IMR-90 (cell line): ENCODE data around the gene C1orf159. TPM values are rescaled to one million over a fixed set of nuclear protein-coding genes. Genes with fewer than 3 reads are reported as not detected.
A peak's percentile ranks its signal among the peaks of the same experiment; 100 is the strongest.

Source experiments
- ATAC-seq: fragments of 200-7000 bp; cut with Tn5 transposase; 2 replicates; pipeline ENCODE4 v1.9.1; 2020; ENCODE audit warnings: low read depth, mild to moderate bottlenecking, moderate library complexity
- BruUV-seq: library from RNA; stranded (reverse); fragments of 400-500 nt; replicated peaks from 2 replicates; lab custom pipeline; 2021; lab: Mats Ljungman, UMichigan
- CTCF ChIA-PET: fragments of 300-600 bp; formaldehyde crosslinking; extraction: SDS; loops from one replicate; lab custom pipeline; 2021; ENCODE audit warnings: antibody characterized with exemption; lab: Yijun Ruan, JAX
- POLR2A ChIA-PET: fragments of 300-600 bp; sonication (Branson Sonifier 250); formaldehyde crosslinking; loops from one replicate; lab custom pipeline; 2022; ENCODE audit warnings: antibody characterized with exemption; ENCODE audit not compliant: unreplicated experiment; lab: Charles Lee
- DNase-seq: peaks from one replicate; pipeline ENCODE4 v3.0.0; 2013
- H2AFZ ChIP-seq: replicated peaks from 2 replicates; pipeline ENCODE3; 2013; ENCODE audit warnings: low read length, mild to moderate bottlenecking; ENCODE audit not compliant: poor library complexity
- H2AK5ac ChIP-seq: 2 replicates; pipeline ENCODE4 v1.6.1; 2013; ENCODE audit warnings: low read depth, low read length, inconsistent platforms
- H2AK9ac ChIP-seq: replicated peaks from 2 replicates; pipeline ENCODE3; 2013; ENCODE audit warnings: mild to moderate bottlenecking, low read depth, low read length, moderate library complexity; ENCODE audit not compliant: poor library complexity
- H2BK120ac ChIP-seq: 2 replicates; pipeline ENCODE4 v1.6.1; 2013; ENCODE audit warnings: low read depth, low read length, inconsistent platforms
- H2BK15ac ChIP-seq: 3 replicates; pipeline ENCODE4 v1.6.1; 2013; ENCODE audit warnings: low read depth, low read length, inconsistent platforms
- H2BK20ac ChIP-seq: 2 replicates; pipeline ENCODE4 v1.6.1; 2013; ENCODE audit warnings: low read depth, mild to moderate bottlenecking, inconsistent platforms, low read length, moderate library complexity
- H2BK5ac ChIP-seq: 2 replicates; pipeline ENCODE4 v1.6.1; 2013; ENCODE audit warnings: mild to moderate bottlenecking, low read depth, low read length, inconsistent platforms; ENCODE audit not compliant: poor library complexity, severe bottlenecking
- H3K14ac ChIP-seq: replicated peaks from 2 replicates; pipeline ENCODE4 v1.6.1; 2013; ENCODE audit warnings: low read depth, low read length, inconsistent platforms
- H3K18ac ChIP-seq: 2 replicates; pipeline ENCODE4 v1.6.1; 2013; ENCODE audit warnings: low read depth, low read length, control low read depth
- H3K23ac ChIP-seq: 2 replicates; pipeline ENCODE4 v1.6.1; 2013; ENCODE audit warnings: low read depth, low read length, inconsistent platforms
- H3K27ac ChIP-seq: 2 replicates; pipeline ENCODE4 v1.5.1; 2013; ENCODE audit warnings: mild to moderate bottlenecking, control low read depth, low read length; ENCODE audit not compliant: insufficient read depth
- H3K27me3 ChIP-seq: 2 replicates; pipeline ENCODE4 v1.6.1; 2013; ENCODE audit warnings: low read length; ENCODE audit not compliant: control insufficient read depth, insufficient read depth
- H3K36me3 ChIP-seq: 2 replicates; pipeline ENCODE4 v1.6.1; 2013; ENCODE audit warnings: low read length, mixed read lengths; ENCODE audit not compliant: control insufficient read depth, insufficient read depth
- H3K4ac ChIP-seq: 2 replicates; pipeline ENCODE4 v1.6.1; 2013; ENCODE audit warnings: low read depth, low read length, inconsistent platforms
- H3K4me1 ChIP-seq: 2 replicates; pipeline ENCODE4 v1.6.1; 2013; ENCODE audit warnings: low read length, mixed read lengths; ENCODE audit not compliant: control insufficient read depth, insufficient read depth
- H3K4me2 ChIP-seq: 2 replicates; pipeline ENCODE4 v1.6.1; 2013; ENCODE audit warnings: low read depth, mild to moderate bottlenecking, control low read depth, low read length, moderate library complexity
- H3K4me3 ChIP-seq: 2 replicates; pipeline ENCODE4 v1.5.1; 2013; ENCODE audit warnings: low read depth, mild to moderate bottlenecking, control low read depth, low read length, moderate library complexity; ENCODE audit not compliant: insufficient read depth
- H3K56ac ChIP-seq: 2 replicates; pipeline ENCODE4 v1.6.1; 2013; ENCODE audit warnings: low read length, inconsistent platforms; ENCODE audit not compliant: insufficient read depth; ENCODE audit errors: extremely low read depth
- H3K79me1 ChIP-seq, 2 experiments: 2 replicates each; pipeline ENCODE4 v1.6.1; 2013; ENCODE audit warnings: low read length in 2 of 2, inconsistent platforms in 1 of 2, low read depth in 1 of 2
- H3K9ac ChIP-seq: 2 replicates; pipeline ENCODE4 v1.6.1; 2013; ENCODE audit warnings: low read depth, low read length, control low read depth
- H3K9me1 ChIP-seq: 2 replicates; pipeline ENCODE4 v1.6.1; 2013; ENCODE audit warnings: low read length, inconsistent platforms; ENCODE audit not compliant: insufficient read depth
- H3K9me3 ChIP-seq: 2 replicates; pipeline ENCODE4 v1.6.1; 2013; ENCODE audit warnings: low read length; ENCODE audit not compliant: control insufficient read depth, insufficient read depth
- H4K20me1 ChIP-seq: 2 replicates; pipeline ENCODE4 v1.6.1; 2013; ENCODE audit warnings: low read length, inconsistent platforms; ENCODE audit not compliant: insufficient read depth
- H4K5ac ChIP-seq: 2 replicates; pipeline ENCODE4 v1.6.1; 2013; ENCODE audit warnings: mild to moderate bottlenecking, low read depth, low read length, control low read depth
- H4K8ac ChIP-seq, 2 experiments: 2 replicates each; pipeline ENCODE4 v1.6.1; 2013; ENCODE audit warnings: low read depth in 2 of 2, low read length in 2 of 2, control low read depth in 1 of 2, inconsistent platforms in 1 of 2
- H4K91ac ChIP-seq: 2 replicates; pipeline ENCODE4 v1.6.1; 2013; ENCODE audit warnings: low read depth, low read length, inconsistent platforms; ENCODE audit not compliant: insufficient read depth
- BHLHE40 ChIP-seq: fragments of 150-350 bp; IDR thresholded peaks from 2 replicates; pipeline ENCODE4 v1.6.1; 2016; ENCODE audit warnings: mild to moderate bottlenecking, low read depth, low read length
- CEBPB ChIP-seq: IDR thresholded peaks from 2 replicates; pipeline ENCODE4 v1.6.1; 2012; ENCODE audit warnings: low read depth, low read length, improper control_type of control experiment
- CHD1 ChIP-seq: IDR thresholded peaks from 2 replicates; pipeline ENCODE4 v1.6.1; 2012; ENCODE audit warnings: low read depth, low read length, improper control_type of control experiment
- CTCF ChIP-seq: conservative IDR thresholded peaks from 2 replicates; pipeline ENCODE4 v1.5.1; 2012; ENCODE audit warnings: mild to moderate bottlenecking, low read depth, low read length, improper control_type of control experiment
- ELK1 ChIP-seq: fragments of 150-350 bp; IDR thresholded peaks from 2 replicates; pipeline ENCODE4 v1.6.1; 2016; ENCODE audit warnings: low read depth, mild to moderate bottlenecking, low read length, moderate library complexity, borderline replicate concordance
- FOS ChIP-seq: fragments of 150-350 bp; IDR thresholded peaks from 2 replicates; pipeline ENCODE4 v1.6.1; 2016; ENCODE audit warnings: low read depth, low read length
- MAFK ChIP-seq: IDR thresholded peaks from 2 replicates; pipeline ENCODE4 v1.6.1; 2012; ENCODE audit warnings: low read depth, low read length, improper control_type of control experiment
- MAZ ChIP-seq: IDR thresholded peaks from 2 replicates; pipeline ENCODE4 v1.6.1; 2012; ENCODE audit warnings: low read depth, mild to moderate bottlenecking, low read length, improper control_type of control experiment, moderate library complexity, borderline replicate concordance
- MXI1 ChIP-seq: IDR thresholded peaks from 2 replicates; pipeline ENCODE4 v1.6.1; 2012; ENCODE audit warnings: low read depth, mild to moderate bottlenecking, low read length, moderate library complexity, borderline replicate concordance
- NFE2L2 ChIP-seq: fragments of 150-350 bp; IDR thresholded peaks from 2 replicates; pipeline ENCODE4 v1.6.1; 2016; ENCODE audit warnings: low read depth, mild to moderate bottlenecking, low read length
- POLR2A ChIP-seq: IDR thresholded peaks from 2 replicates; pipeline ENCODE4 v1.6.1; 2012; ENCODE audit warnings: mild to moderate bottlenecking, low read depth, low read length
- RAD21 ChIP-seq: IDR thresholded peaks from 2 replicates; pipeline ENCODE4 v1.6.1; 2012; ENCODE audit warnings: low read length, improper control_type of control experiment
- RCOR1 ChIP-seq: IDR thresholded peaks from 2 replicates; pipeline ENCODE4 v1.6.1; 2012; ENCODE audit warnings: mild to moderate bottlenecking, low read length, improper control_type of control experiment; ENCODE audit not compliant: insufficient replicate concordance
- RFX5 ChIP-seq: IDR thresholded peaks from 2 replicates; pipeline ENCODE4 v1.8.0; 2012; ENCODE audit warnings: low read depth, mild to moderate bottlenecking, low read length, moderate library complexity
- SMC3 ChIP-seq: fragments of 150-350 bp; IDR thresholded peaks from 2 replicates; pipeline ENCODE4 v1.6.1; 2016; ENCODE audit warnings: low read depth, mild to moderate bottlenecking, antibody characterized with exemption, low read length, moderate library complexity
- USF2 ChIP-seq: fragments of 150-350 bp; IDR thresholded peaks from 2 replicates; pipeline ENCODE4 v1.6.1; 2017; ENCODE audit warnings: mild to moderate bottlenecking, antibody characterized with exemption, low read length, low read depth
- WGBS, 2 experiments: methylation state at CpG; one replicate each; pipeline versions ENCODE4 v1.1.5 to v1.1.7; 2013; ENCODE audit warnings: missing lambda C conversion rate in 2 of 2; ENCODE audit not compliant: insufficient read length in 1 of 2; ENCODE audit errors: extremely low coverage in 2 of 2; 5-methylcytosine and 5-hydroxymethylcytosine counted together
- dilution Hi-C: fragments of 300-500 bp; cut with HindIII; formaldehyde crosslinking; loops from one replicate; pipeline ENCODE4 v1.14.3; 2018; ENCODE audit warnings: low sequenced_read_pairs; ENCODE audit not compliant: unreplicated experiment
- in situ Hi-C: fragments of 300-500 bp; cut with MboI; formaldehyde crosslinking; loops from 3 replicates; pipeline ENCODE4 v1.14.3; 2019; ENCODE audit warnings: low sequenced_read_pairs, inconsistent platforms, mixed read lengths
- intact Hi-C: fragments of 100-400 bp; cut with micrococcal nuclease; formaldehyde crosslinking; loops from 2 replicates; pipeline ENCODE4 v1.10.0; 2022
- polyA plus RNA-seq, 3 experiments: library from polyadenylated mRNA; depleted of rRNA; stranded (reverse); fragments of >200 nt; gene quantifications; 2 replicates each; pipeline ENCODE4 v1.2.3, GENCODE V29; 2012; ENCODE audit warnings: low replicate concordance in 1 of 3
- total RNA-seq: library from RNA; depleted of rRNA; stranded (reverse); fragments of >200 nt; gene quantifications from 2 replicates; pipeline ENCODE4 v1.2.3, GENCODE V29; 2012

C1orf159 gene
- total and polyA plus RNA-seq, 2 of the 4 experiments (the other 2 are of a cell fraction): 2.9 to 12.6 TPM

GRCh38 chr1:1042835-1043234 lies 73.1 kb downstream of the C1orf159 start:
- Histone ChIP-seq H4K5ac (no peak overlapping the region), H3K14ac (no peak overlapping the region), H3K18ac (no peak overlapping the region), H3K4me1 (peaks cover 7% of the 10 kb centered on the region), H3K4me2 (no peak overlapping the region), H3K9me3 (no peaks in the 10 kb centered on the region), H2AFZ (no peak overlapping the region), H3K9me1 (0 out of 2 replicates have a peak, but pooled peaks cover 5% of the 10 kb centered on the region), H3K27ac (no peak overlapping the region), H2BK120ac (no peak overlapping the region), H3K9ac (no peak overlapping the region), H3K79me1 (peaks cover 5 to 28% of the 10 kb centered on the region in 2 experiments), H4K8ac (no peak overlapping the region), H3K4me3 (no peak overlapping the region), H2AK5ac (no peak overlapping the region), H2BK20ac (no peak overlapping the region), H3K4ac (no peak overlapping the region), H3K23ac (no peak overlapping the region), H4K91ac (no peak overlapping the region), H2AK9ac (peak overlapping the region; percentile 65), H4K20me1 (peaks cover 40% of the 10 kb centered on the region), H3K56ac (no peak overlapping the region), H2BK5ac (no peak overlapping the region), H3K36me3 (peaks cover 56% of the 10 kb centered on the region), H3K27me3 (no peaks in the 10 kb centered on the region), H2BK15ac (no peak overlapping the region)
- 94% methylated on average over 3 of the region's 10 CpGs; no CpG with 5 or more reads in 1 of the 2 experiments for WGBS, 2 experiments
- ChIA-PET POLR2A (no interaction called here), CTCF (no interaction called here)
- intact Hi-C loops: no loop called here
- BruUV-seq: no TSS peak
- in situ Hi-C loops: no loop called here
- TF ChIP-seq POLR2A (no peak), ELK1 (no peak), MAZ (no peak), RAD21 (no peak), FOS (no peak), BHLHE40 (no peak), CEBPB (no peak), RFX5 (no peak), SMC3 (no peak), NFE2L2 (no peak), CHD1 (no peak), CTCF (no peak), RCOR1 (no peak), MAFK (no peak), USF2 (no peak), MXI1 (no peak)
- DNase-seq: no peak
- dilution Hi-C loops: no loop called here
- ATAC-seq: no peak
